Endodermal cell (in vitro differentiated cells): ENCODE results near the gene PGM5. TPM values are rescaled to one million over a fixed set of nuclear protein-coding genes. Genes with fewer than 3 reads are reported as not detected.

Experiments
- DNase-seq: peaks from one replicate; pipeline ENCODE4 v3.0.0-alpha.2; 2017
- H3K27ac ChIP-seq: 2 replicates; pipeline ENCODE4 v1.5.1; 2013; ENCODE audit warnings: mild to moderate bottlenecking, low read depth, low read length, moderate library complexity
- H3K27me3 ChIP-seq: 2 replicates; pipeline ENCODE4 v1.6.1; 2013; ENCODE audit warnings: mild to moderate bottlenecking, low read length, moderate library complexity; ENCODE audit not compliant: insufficient read depth, control insufficient read depth, poor library complexity, severe bottlenecking
- H3K36me3 ChIP-seq: 2 replicates; pipeline ENCODE4 v1.7.0; 2013; ENCODE audit warnings: mild to moderate bottlenecking, low read length, moderate library complexity; ENCODE audit not compliant: control insufficient read depth, insufficient read depth
- H3K4me1 ChIP-seq: one replicate; pipeline ENCODE4 v1.7.0; 2013; ENCODE audit warnings: low read length; ENCODE audit not compliant: control insufficient read depth, insufficient read depth
- H3K4me3 ChIP-seq: 2 replicates; pipeline ENCODE4 v1.5.1; 2013; ENCODE audit warnings: mild to moderate bottlenecking, low read length, moderate library complexity
- H3K9ac ChIP-seq: 2 replicates; pipeline ENCODE4 v1.6.1; 2013; ENCODE audit warnings: mild to moderate bottlenecking, low read length, moderate library complexity; ENCODE audit not compliant: poor library complexity, severe bottlenecking; ENCODE audit errors: extremely low read depth
- H3K9me3 ChIP-seq: 2 replicates; pipeline ENCODE4 v1.6.1; 2013; ENCODE audit warnings: mild to moderate bottlenecking, low read length, moderate library complexity; ENCODE audit not compliant: control insufficient read depth
- H3K27ac Mint-ChIP-seq: 2 replicates; pipeline ENCODE4 v1.8.0; 2020; ENCODE audit warnings: mixed read lengths
- H3K27me3 Mint-ChIP-seq: 2 replicates; pipeline ENCODE4 v1.8.0; 2021; ENCODE audit warnings: mild to moderate bottlenecking, mixed read lengths; ENCODE audit not compliant: insufficient read depth
- H3K36me3 Mint-ChIP-seq: 2 replicates; pipeline ENCODE4 v1.8.0; 2020; ENCODE audit warnings: low read depth, mixed read lengths
- H3K4me1 Mint-ChIP-seq: 2 replicates; pipeline ENCODE4 v1.8.0; 2020; ENCODE audit warnings: mixed read lengths
- H3K4me3 Mint-ChIP-seq: 2 replicates; pipeline ENCODE4 v1.8.0; 2020; ENCODE audit warnings: mild to moderate bottlenecking, moderate library complexity, mixed read lengths
- H3K9me3 Mint-ChIP-seq: 2 replicates; pipeline ENCODE4 v1.8.0; 2020; ENCODE audit warnings: mild to moderate bottlenecking, mixed read lengths
- whole genome bisulfite sequencing, 2 experiments: methylation state at CpG; one replicate each; pipeline versions ENCODE4 v1.1.5 to v1.1.7; 2013; ENCODE audit warnings: missing lambda C conversion rate in 2 of 2, mixed read lengths in 1 of 2; ENCODE audit not compliant: insufficient coverage in 1 of 2, insufficient read length in 1 of 2; 5-methylcytosine and 5-hydroxymethylcytosine counted together
- total RNA-seq, 2 donors: library from RNA; stranded (reverse); fragmentation: NEBNext Ultra II Directional in 1 of 2; extraction: Animal tissue kit (Norgen Biotek cat#: 25700) in 1 of 2; gene quantifications; 2 replicates in 1 of 2; 3 replicates in 1 of 2; pipeline ENCODE4 v1.2.1, GENCODE V29; 2021
- TF ChIP-seq, protein P1 (sequence below): fragments of 200-600 bp; sonication (generic); conservative IDR thresholded peaks from 2 replicates; pipeline ENCODE4 v1.5.0; 2021; ENCODE audit warnings: antibody characterized with exemption, mild to moderate bottlenecking

The PGM5 gene
- total RNA-seq, 2 donors from 2014 or later: 0.33 to 0.64 TPM

- Mint-ChIP-seq H3K9me3 (no peaks in the 10 kb centered on the region), H3K4me3 (no peak overlapping the region), H3K36me3 (no peaks in the 10 kb centered on the region), H3K27ac (no peak overlapping the region), H3K27me3 (peaks cover 40% of the 10 kb centered on the region), H3K4me1 (peaks cover 6% of the 10 kb centered on the region)
- H3K9ac ChIP-seq: no peak overlapping the region
- H3K9me3 ChIP-seq: peaks cover 10% of the 10 kb centered on the region
- H3K27me3 ChIP-seq: peaks cover 3% of the 10 kb centered on the region
- DNase-seq: no peak
- no peak overlapping the region for H3K27ac ChIP-seq
- no peak overlapping the region for H3K4me3 ChIP-seq
- 86 to 87% methylated on average over 2 of the region's 2 CpGs for WGBS, 2 experiments
- no peaks in the 10 kb centered on the region for H3K36me3 ChIP-seq
- TF ChIP-seq, protein P1, sequence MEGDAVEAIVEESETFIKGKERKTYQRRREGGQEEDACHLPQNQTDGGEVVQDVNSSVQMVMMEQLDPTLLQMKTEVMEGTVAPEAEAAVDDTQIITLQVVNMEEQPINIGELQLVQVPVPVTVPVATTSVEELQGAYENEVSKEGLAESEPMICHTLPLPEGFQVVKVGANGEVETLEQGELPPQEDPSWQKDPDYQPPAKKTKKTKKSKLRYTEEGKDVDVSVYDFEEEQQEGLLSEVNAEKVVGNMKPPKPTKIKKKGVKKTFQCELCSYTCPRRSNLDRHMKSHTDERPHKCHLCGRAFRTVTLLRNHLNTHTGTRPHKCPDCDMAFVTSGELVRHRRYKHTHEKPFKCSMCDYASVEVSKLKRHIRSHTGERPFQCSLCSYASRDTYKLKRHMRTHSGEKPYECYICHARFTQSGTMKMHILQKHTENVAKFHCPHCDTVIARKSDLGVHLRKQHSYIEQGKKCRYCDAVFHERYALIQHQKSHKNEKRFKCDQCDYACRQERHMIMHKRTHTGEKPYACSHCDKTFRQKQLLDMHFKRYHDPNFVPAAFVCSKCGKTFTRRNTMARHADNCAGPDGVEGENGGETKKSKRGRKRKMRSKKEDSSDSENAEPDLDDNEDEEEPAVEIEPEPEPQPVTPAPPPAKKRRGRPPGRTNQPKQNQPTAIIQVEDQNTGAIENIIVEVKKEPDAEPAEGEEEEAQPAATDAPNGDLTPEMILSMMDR: no peak
- peaks cover 3% of the 10 kb centered on the region for H3K4me1 ChIP-seq
Observed at GRCh38 chr9:68472119-68472518, 115.7 kb downstream of the PGM5 start.

DNA sequence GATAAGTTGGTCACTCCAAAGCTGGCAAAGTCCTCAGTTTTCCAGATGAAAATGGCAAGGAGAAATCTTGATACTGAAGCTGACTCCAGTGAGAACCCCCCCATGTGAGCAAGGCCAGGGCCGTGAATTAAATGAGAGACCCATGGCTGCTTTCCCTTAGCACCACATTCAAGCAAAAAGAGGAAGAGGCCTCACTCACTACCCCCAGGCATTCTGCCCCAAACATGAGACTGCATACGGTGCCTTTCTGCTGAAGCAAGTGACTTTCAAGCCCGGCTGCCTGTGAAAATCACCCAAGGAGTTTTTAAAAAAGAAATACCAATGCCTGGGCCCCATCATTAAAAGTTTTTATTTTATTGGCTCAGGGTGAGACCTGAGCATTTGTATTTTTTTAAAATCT is 117.4 kb downstream of the PGM5 start:
- H3K27ac Mint-ChIP-seq: no peak overlapping the region
- H3K36me3 Mint-ChIP-seq: no peaks in the 10 kb centered on the region
- Histone ChIP-seq H3K36me3 (no peaks in the 10 kb centered on the region), H3K9ac (no peak overlapping the region), H3K4me3 (no peak overlapping the region), H3K27ac (no peak overlapping the region), H3K27me3 (no peaks in the 10 kb centered on the region), H3K4me1 (peaks cover 14% of the 10 kb centered on the region), H3K9me3 (peaks cover 10% of the 10 kb centered on the region)
- H3K27me3 Mint-ChIP-seq: peaks cover 36% of the 10 kb centered on the region
- peaks cover 23% of the 10 kb centered on the region for H3K4me1 Mint-ChIP-seq
- H3K4me3 Mint-ChIP-seq: no peak overlapping the region
- WGBS, 2 experiments: 85% methylated on average over 3 of the region's 3 CpGs; no CpG with 5 or more reads in 1 of the 2 experiments
- TF ChIP-seq, protein P1: no peak
- no peak for DNase-seq
- H3K9me3 Mint-ChIP-seq: no peaks in the 10 kb centered on the region

DNA sequence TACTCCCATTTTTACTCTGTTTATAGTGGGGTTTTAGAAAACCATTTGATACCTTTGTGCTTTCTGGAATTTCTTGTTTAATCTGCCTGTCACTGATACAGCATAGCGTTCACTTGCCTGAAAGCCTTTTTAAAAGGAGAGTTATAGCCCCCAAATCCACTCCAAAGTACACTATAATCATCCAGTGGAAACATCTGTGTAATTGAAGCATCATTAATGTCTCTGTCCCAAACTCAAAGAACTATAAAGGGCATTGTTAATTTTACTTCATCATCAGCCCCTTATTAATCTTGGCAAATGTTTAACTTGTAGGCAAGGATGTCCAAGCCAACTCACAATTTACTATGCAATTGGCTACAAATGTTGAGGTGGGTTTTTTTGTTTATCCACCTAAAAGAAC is 120.0 kb downstream of the PGM5 start:
- H3K27ac ChIP-seq: no peak overlapping the region
- H3K4me1 ChIP-seq: peaks cover 14% of the 10 kb centered on the region
- no peak for DNase-seq
- H3K9me3 Mint-ChIP-seq: no peaks in the 10 kb centered on the region
- no peaks in the 10 kb centered on the region for H3K36me3 Mint-ChIP-seq
- H3K4me1 Mint-ChIP-seq: peaks cover 27% of the 10 kb centered on the region
- TF ChIP-seq, protein P1: no peak
- 86 to 92% methylated on average over 1 of the region's 1 CpG for WGBS, 2 experiments
- no peak overlapping the region for H3K9ac ChIP-seq
- H3K27ac Mint-ChIP-seq: no peak overlapping the region
- H3K4me3 ChIP-seq: peak overlapping the region; percentile 6
- H3K9me3 ChIP-seq: peaks cover 10% of the 10 kb centered on the region
- H3K27me3 ChIP-seq: no peaks in the 10 kb centered on the region
- H3K36me3 ChIP-seq: no peaks in the 10 kb centered on the region
- no peak overlapping the region for H3K4me3 Mint-ChIP-seq
- peaks cover 36% of the 10 kb centered on the region for H3K27me3 Mint-ChIP-seq
